CD14-positive monocyte (primary cell): Measurements from ENCODE around the gene TPRKB. TPM values are rescaled to one million over a fixed set of nuclear protein-coding genes. Genes with fewer than 3 reads are reported as not detected.

Experiments
- DNase-seq, 3 donors: peaks; one replicate each; pipeline ENCODE4 v3.0.0-alpha.2; 2011 to 2022
- H2AFZ ChIP-seq: 2 replicates; pipeline ENCODE4 v1.6.0; 2012; ENCODE audit warnings: mild to moderate bottlenecking, low read depth, low read length, inconsistent platforms; ENCODE audit not compliant: insufficient read depth, poor library complexity, severe bottlenecking
- H3K27ac ChIP-seq, 2 donors: 1 replicate in 1 of 2; 2 replicates in 1 of 2; pipeline ENCODE4 v1.5.1; 2012 to 2013; ENCODE audit warnings: low read length in 2 of 2, control low read depth in 1 of 2, inconsistent platforms in 1 of 2, low read depth in 1 of 2, mild to moderate bottlenecking in 1 of 2
- H3K27me3 ChIP-seq, 2 donors: one replicate each; pipeline versions ENCODE4 v1.6.0 to v1.6.1; 2011 to 2013; ENCODE audit warnings: low read length in 2 of 2; ENCODE audit not compliant: control insufficient read depth in 2 of 2, insufficient read depth in 2 of 2
- H3K36me3 ChIP-seq, 2 donors: replicated peaks in 1 of 2; 1 replicate in 1 of 2; 2 replicates in 1 of 2; pipeline versions ENCODE4 v1.5.1 to v1.6.1; 2012 to 2013; ENCODE audit warnings: low read length in 2 of 2, control low read depth in 1 of 2, inconsistent platforms in 1 of 2, mild to moderate bottlenecking in 1 of 2; ENCODE audit not compliant: insufficient read depth in 2 of 2, control insufficient read depth in 1 of 2
- H3K4me1 ChIP-seq, 2 donors: 1 replicate in 1 of 2; 2 replicates in 1 of 2; pipeline versions ENCODE4 v1.5.1 to v1.6.1; 2012 to 2013; ENCODE audit warnings: low read length in 2 of 2, control low read depth in 1 of 2, inconsistent platforms in 1 of 2, mild to moderate bottlenecking in 1 of 2, moderate library complexity in 1 of 2; ENCODE audit not compliant: insufficient read depth in 2 of 2, control insufficient read depth in 1 of 2
- H3K4me2 ChIP-seq: replicated peaks from 2 replicates; pipeline ENCODE3; 2012; ENCODE audit warnings: low read length, moderate library complexity, mild to moderate bottlenecking; ENCODE audit not compliant: poor library complexity, severe bottlenecking; ENCODE audit errors: extremely low read depth
- H3K4me3 ChIP-seq, 3 experiments: fragments of 200-600 bp in 1 of 3; sonication (generic) in 1 of 3; replicated peaks in 1 of 3; 1 replicate in 2 of 3; 2 replicates in 1 of 3; pipeline ENCODE4 v1.5.1; 2011 to 2013; ENCODE audit warnings: low read length in 3 of 3, mild to moderate bottlenecking in 3 of 3, control low read depth in 2 of 3, low read depth in 2 of 3, inconsistent platforms in 1 of 3, moderate library complexity in 1 of 3
- H3K79me2 ChIP-seq: 2 replicates; pipeline ENCODE4 v1.6.0; 2012; ENCODE audit warnings: mild to moderate bottlenecking, control low read depth, inconsistent platforms, low read length, moderate library complexity; ENCODE audit not compliant: insufficient read depth
- H3K9ac ChIP-seq: 2 replicates; pipeline ENCODE4 v1.6.0; 2017; ENCODE audit warnings: low read length, mild to moderate bottlenecking; ENCODE audit not compliant: insufficient read depth, poor library complexity, severe bottlenecking
- H3K9me3 ChIP-seq, 2 donors: replicated peaks in 1 of 2; 1 replicate in 1 of 2; 2 replicates in 1 of 2; pipeline versions ENCODE4 v1.5.1 to v1.6.1; 2012 to 2013; ENCODE audit warnings: low read length in 2 of 2, control low read depth in 1 of 2; ENCODE audit not compliant: control insufficient read depth in 1 of 2, insufficient read depth in 1 of 2
- H4K20me1 ChIP-seq: 2 replicates; pipeline ENCODE4 v1.6.0; 2012; ENCODE audit warnings: mild to moderate bottlenecking, low read length, control low read depth, moderate library complexity; ENCODE audit not compliant: insufficient read depth
- H3K27ac Mint-ChIP-seq, 7 donors: one replicate each; pipeline ENCODE4 v1.8.0; 2020; ENCODE audit warnings: mild to moderate bottlenecking in 7 of 7, mixed read lengths in 7 of 7, moderate library complexity in 6 of 7, inconsistent platforms in 2 of 7
- H3K27me3 Mint-ChIP-seq, 3 donors: one replicate each; pipeline ENCODE4 v1.8.0; 2021 to 2022; ENCODE audit warnings: low read depth in 3 of 3, mild to moderate bottlenecking in 3 of 3, mixed read lengths in 3 of 3, moderate library complexity in 3 of 3, inconsistent platforms in 1 of 3
- H3K36me3 Mint-ChIP-seq, 2 donors: one replicate each; pipeline ENCODE4 v1.8.0; 2020; ENCODE audit warnings: mixed read lengths in 2 of 2, inconsistent platforms in 1 of 2, mild to moderate bottlenecking in 1 of 2
- H3K4me1 Mint-ChIP-seq: one replicate; pipeline ENCODE4 v1.8.0; 2020; ENCODE audit warnings: mild to moderate bottlenecking, mixed read lengths
- H3K4me3 Mint-ChIP-seq, 2 donors: one replicate each; pipeline ENCODE4 v1.8.0; 2020; ENCODE audit warnings: mild to moderate bottlenecking in 2 of 2, mixed read lengths in 2 of 2, moderate library complexity in 1 of 2
- H3K9me3 Mint-ChIP-seq, 7 donors: one replicate each; pipeline ENCODE4 v1.8.0; 2020 to 2022; ENCODE audit warnings: mixed read lengths in 7 of 7, mild to moderate bottlenecking in 6 of 7, moderate library complexity in 6 of 7, inconsistent platforms in 2 of 7
- WGBS: methylation state at CpG from one replicate; pipeline ENCODE4 v1.1.5; 2013; ENCODE audit warnings: missing lambda C conversion rate; ENCODE audit not compliant: insufficient coverage; 5-methylcytosine and 5-hydroxymethylcytosine counted together
- intact Hi-C, 2 donors: fragments of 100-400 bp; cut with micrococcal nuclease; formaldehyde crosslinking; loops; one replicate each; pipeline versions ENCODE4 v1.15.0 to v1.15.1; 2023
- polyA plus RNA-seq, 3 donors: library from polyadenylated mRNA; depleted of rRNA in 1 of 3; unstranded in 2 of 3; stranded (reverse) in 1 of 3; fragments of 300-500 nt in 2 of 3; fragments of >200 nt in 1 of 3; fragmentation: Illumina TruSeq in 2 of 3; gene quantifications; 1 replicate in 2 of 3; 2 replicates in 1 of 3; pipeline ENCODE4 v1.2.3, GENCODE V29; 2012 to 2021
- TF ChIP-seq, protein P1 (sequence below): fragments of 200-600 bp; IDR thresholded peaks from one replicate; pipeline ENCODE4 v1.8.0; 2022; ENCODE audit warnings: antibody characterized with exemption, mild to moderate bottlenecking

TPRKB gene
- polyA plus RNA-seq, 3 donors: 26.9 to 69.1 (median 65.8) TPM

- Histone ChIP-seq H3K4me3 (no peak overlapping the region), H4K20me1 (no peaks in the 10 kb centered on the region), H3K27me3 (no peaks in the 10 kb centered on the region), H3K9ac (no peak overlapping the region), H3K9me3 (no peaks in the 10 kb centered on the region), H3K4me1 (peaks cover 8 to 18% of the 10 kb centered on the region in 2 donors), H3K4me2 (no peak overlapping the region), H3K79me2 (peaks cover 28% of the 10 kb centered on the region), H3K27ac (no peak overlapping the region), H2AFZ (no peak overlapping the region), H3K36me3 (peaks cover 44 to 53% of the 10 kb centered on the region in 2 donors)
- intact Hi-C loops: no loop called here
- Mint-ChIP-seq H3K9me3 (no peaks in the 10 kb centered on the region), H3K4me1 (peaks cover 16% of the 10 kb centered on the region), H3K27ac (peak overlapping the region in 1 of 7 donors; percentile 23), H3K4me3 (no peak overlapping the region), H3K36me3 (peaks cover 48 to 55% of the 10 kb centered on the region in 2 donors), H3K27me3 (no peaks in the 10 kb centered on the region)
- no peak for DNase-seq
- WGBS: no CpG with 5 or more reads among the region's 8 CpGs
- TF ChIP-seq, protein P1, sequence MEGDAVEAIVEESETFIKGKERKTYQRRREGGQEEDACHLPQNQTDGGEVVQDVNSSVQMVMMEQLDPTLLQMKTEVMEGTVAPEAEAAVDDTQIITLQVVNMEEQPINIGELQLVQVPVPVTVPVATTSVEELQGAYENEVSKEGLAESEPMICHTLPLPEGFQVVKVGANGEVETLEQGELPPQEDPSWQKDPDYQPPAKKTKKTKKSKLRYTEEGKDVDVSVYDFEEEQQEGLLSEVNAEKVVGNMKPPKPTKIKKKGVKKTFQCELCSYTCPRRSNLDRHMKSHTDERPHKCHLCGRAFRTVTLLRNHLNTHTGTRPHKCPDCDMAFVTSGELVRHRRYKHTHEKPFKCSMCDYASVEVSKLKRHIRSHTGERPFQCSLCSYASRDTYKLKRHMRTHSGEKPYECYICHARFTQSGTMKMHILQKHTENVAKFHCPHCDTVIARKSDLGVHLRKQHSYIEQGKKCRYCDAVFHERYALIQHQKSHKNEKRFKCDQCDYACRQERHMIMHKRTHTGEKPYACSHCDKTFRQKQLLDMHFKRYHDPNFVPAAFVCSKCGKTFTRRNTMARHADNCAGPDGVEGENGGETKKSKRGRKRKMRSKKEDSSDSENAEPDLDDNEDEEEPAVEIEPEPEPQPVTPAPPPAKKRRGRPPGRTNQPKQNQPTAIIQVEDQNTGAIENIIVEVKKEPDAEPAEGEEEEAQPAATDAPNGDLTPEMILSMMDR: no peak
Measured at GRCh38 chr2:73776869-73777519, 39.8 kb upstream of the TPRKB start.

DNA sequence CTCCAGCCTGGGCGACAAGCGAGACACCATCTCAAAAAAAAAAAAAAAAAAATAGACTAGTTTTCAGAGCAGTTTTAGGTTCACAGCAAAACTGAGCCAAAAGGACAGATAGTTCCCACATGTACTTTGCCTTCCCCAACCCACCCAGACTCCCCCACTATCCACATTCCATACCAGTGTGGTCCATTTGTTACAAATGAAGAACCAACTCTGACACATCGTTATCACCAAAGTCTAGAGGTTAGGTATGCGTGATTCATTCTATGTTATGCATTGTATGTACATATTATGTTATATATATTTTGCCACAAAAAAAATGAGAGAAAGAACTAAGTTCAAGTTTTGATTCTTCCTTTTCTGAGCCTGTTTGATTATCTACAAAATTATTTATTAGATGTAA lies 39.2 kb upstream of the TPRKB start:
- no peak overlapping the region for H3K4me3 Mint-ChIP-seq
- Histone ChIP-seq H3K27ac (no peak overlapping the region), H3K9ac (no peak overlapping the region), H2AFZ (no peak overlapping the region), H3K36me3 (peaks cover 45 to 57% of the 10 kb centered on the region in 2 donors), H3K4me2 (no peak overlapping the region), H3K79me2 (peaks cover 28% of the 10 kb centered on the region), H3K27me3 (no peaks in the 10 kb centered on the region), H3K9me3 (no peaks in the 10 kb centered on the region), H3K4me3 (no peak overlapping the region), H4K20me1 (no peaks in the 10 kb centered on the region), H3K4me1 (peaks cover 8 to 18% of the 10 kb centered on the region in 2 donors)
- H3K27me3 Mint-ChIP-seq: no peaks in the 10 kb centered on the region
- no CpG with 5 or more reads among the region's 4 CpGs for WGBS
- no peaks in the 10 kb centered on the region for H3K9me3 Mint-ChIP-seq
- no peak for DNase-seq
- H3K4me1 Mint-ChIP-seq: peaks cover 16% of the 10 kb centered on the region
- intact Hi-C loops: no loop called here
- TF ChIP-seq, protein P1: no peak
- H3K36me3 Mint-ChIP-seq: peaks cover 50 to 61% of the 10 kb centered on the region in 2 donors
- no peak overlapping the region for H3K27ac Mint-ChIP-seq
